BJ (cell line): ENCODE data around the gene ACER3. TPM values are rescaled to one million over a fixed set of nuclear protein-coding genes. Genes with fewer than 3 reads are reported as not detected.

Experiments
- CTCF ChIA-PET: fragments of 350-600 bp; formaldehyde crosslinking; extraction: SDS; loops from one replicate; lab custom pipeline; 2021; ENCODE audit warnings: antibody characterized with exemption, inconsistent platforms; lab: Yijun Ruan, JAX
- POLR2A ChIA-PET: fragments of 300-600 bp; sonication (Branson Sonifier 250); formaldehyde crosslinking; extraction: SDS; loops from one replicate; lab custom pipeline; 2021; ENCODE audit warnings: antibody characterized with exemption; lab: Charles Lee
- DNase-seq: peaks from one replicate; pipeline ENCODE4 v3.0.0-alpha.2; 2011; ENCODE audit warnings: low read depth
- H3K27me3 ChIP-seq: 2 replicates; pipeline ENCODE4 v1.6.0; 2011; ENCODE audit warnings: low read length; ENCODE audit not compliant: control insufficient read depth, insufficient read depth
- H3K36me3 ChIP-seq: 2 replicates; pipeline ENCODE4 v1.5.1; 2011; ENCODE audit warnings: low read length; ENCODE audit not compliant: control insufficient read depth, insufficient read depth
- H3K4me3 ChIP-seq: 2 replicates; pipeline ENCODE4 v1.5.1; 2011; ENCODE audit warnings: low read depth, mild to moderate bottlenecking, control low read depth, low read length
- polyA plus RNA-seq: library from polyadenylated mRNA; depleted of rRNA; stranded (reverse); fragments of >200 nt; gene quantifications from 2 replicates; pipeline ENCODE4 v1.2.3, GENCODE V29; 2011
- TF ChIP-seq, protein P1 (sequence below): IDR thresholded peaks from 2 replicates; pipeline ENCODE4 v1.5.1; 2011; ENCODE audit warnings: low read depth, mild to moderate bottlenecking, control low read depth, inconsistent platforms, low read length, moderate library complexity; ENCODE audit not compliant: insufficient read depth

Gene ACER3
- polyA plus RNA-seq, 1 experiment = 9.7 TPM

GRCh38 chr11:76995081-76995576 is 134.4 kb downstream of the ACER3 start:
- no peaks in the 10 kb centered on the region for H3K36me3 ChIP-seq
- CTCF ChIA-PET = interaction anchor here (1.0 kb wide), 1 partner anchor 18 kb away, joined by 3 read pairs; no protein-coding TSS in a partner anchor
- no peaks in the 10 kb centered on the region for H3K27me3 ChIP-seq
- TF ChIP-seq, protein P1, sequence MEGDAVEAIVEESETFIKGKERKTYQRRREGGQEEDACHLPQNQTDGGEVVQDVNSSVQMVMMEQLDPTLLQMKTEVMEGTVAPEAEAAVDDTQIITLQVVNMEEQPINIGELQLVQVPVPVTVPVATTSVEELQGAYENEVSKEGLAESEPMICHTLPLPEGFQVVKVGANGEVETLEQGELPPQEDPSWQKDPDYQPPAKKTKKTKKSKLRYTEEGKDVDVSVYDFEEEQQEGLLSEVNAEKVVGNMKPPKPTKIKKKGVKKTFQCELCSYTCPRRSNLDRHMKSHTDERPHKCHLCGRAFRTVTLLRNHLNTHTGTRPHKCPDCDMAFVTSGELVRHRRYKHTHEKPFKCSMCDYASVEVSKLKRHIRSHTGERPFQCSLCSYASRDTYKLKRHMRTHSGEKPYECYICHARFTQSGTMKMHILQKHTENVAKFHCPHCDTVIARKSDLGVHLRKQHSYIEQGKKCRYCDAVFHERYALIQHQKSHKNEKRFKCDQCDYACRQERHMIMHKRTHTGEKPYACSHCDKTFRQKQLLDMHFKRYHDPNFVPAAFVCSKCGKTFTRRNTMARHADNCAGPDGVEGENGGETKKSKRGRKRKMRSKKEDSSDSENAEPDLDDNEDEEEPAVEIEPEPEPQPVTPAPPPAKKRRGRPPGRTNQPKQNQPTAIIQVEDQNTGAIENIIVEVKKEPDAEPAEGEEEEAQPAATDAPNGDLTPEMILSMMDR = no peak
- H3K4me3 ChIP-seq = no peak overlapping the region
- POLR2A ChIA-PET = no interaction called here
- DNase-seq = no peak

DNA sequence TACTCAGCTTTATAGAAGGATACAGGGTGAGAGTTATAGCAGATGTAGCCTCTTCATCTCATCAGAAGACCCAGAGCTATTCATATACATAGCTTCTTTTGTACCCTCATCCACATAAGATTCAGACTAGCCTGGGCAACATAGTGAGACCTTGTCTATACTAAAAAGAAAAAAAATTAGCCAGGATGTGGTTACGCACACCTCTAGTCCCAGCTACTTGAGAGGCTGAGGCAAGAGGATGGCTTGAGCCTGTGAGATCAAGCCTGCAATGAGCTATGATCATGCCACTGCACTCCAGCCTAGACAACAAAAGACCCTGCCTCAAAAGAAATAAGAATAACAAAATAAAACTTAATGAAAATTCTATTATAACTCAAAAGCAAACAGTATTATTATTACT is 136.8 kb downstream of the ACER3 start:
- CTCF ChIA-PET = no interaction called here

GRCh38 chr11:76999597-76999996 is 138.9 kb downstream of the ACER3 start:
- Histone ChIP-seq H3K36me3 (no peaks in the 10 kb centered on the region), H3K4me3 (no peak overlapping the region), H3K27me3 (no peaks in the 10 kb centered on the region)
- TF ChIP-seq, protein P1 = no peak
- POLR2A ChIA-PET = no interaction called here
- CTCF ChIA-PET = no interaction called here
- no peak for DNase-seq

More for the DNA sequence above, 136.8 kb downstream of the ACER3 start:
- Histone ChIP-seq H3K27me3 (no peaks in the 10 kb centered on the region), H3K4me3 (no peak overlapping the region), H3K36me3 (no peaks in the 10 kb centered on the region)
- no peak for DNase-seq
- POLR2A ChIA-PET = no interaction called here
- TF ChIP-seq, protein P1 = no peak

GRCh38 chr11:77001613-77002012 is 140.9 kb downstream of the ACER3 start:
- TF ChIP-seq, protein P1 = no peak
- no peaks in the 10 kb centered on the region for H3K27me3 ChIP-seq
- CTCF ChIA-PET = interaction anchor here (1.6 kb wide), 1 partner anchor 12 kb away, joined by 3 read pairs; no protein-coding TSS in a partner anchor
- POLR2A ChIA-PET = no interaction called here
- no peaks in the 10 kb centered on the region for H3K36me3 ChIP-seq
- H3K4me3 ChIP-seq = no peak overlapping the region
- no peak for DNase-seq

GRCh38 chr11:77002776-77003175 is 142.1 kb downstream of the ACER3 start:
- H3K36me3 ChIP-seq = no peaks in the 10 kb centered on the region
- ChIA-PET CTCF (interaction anchor here (0.7 kb wide), 1 partner anchor 114 kb away, joined by 3 read pairs; no protein-coding TSS in a partner anchor), POLR2A (no interaction called here)
- no peak for DNase-seq
- TF ChIP-seq, protein P1 = no peak
- H3K27me3 ChIP-seq = no peaks in the 10 kb centered on the region
- no peak overlapping the region for H3K4me3 ChIP-seq
